Esophagus muscularis mucosa (tissue), 3 donors: ENCODE data around the gene PELI2.

Experiments used
- EP300 ChIP-seq: sonication (generic); formaldehyde crosslinking; IDR thresholded peaks from one replicate; pipeline ENCODE4 v1.6.1; 2017; ENCODE audit warnings: antibody characterized with exemption
- TF ChIP-seq, protein P1 (sequence below), 3 experiments: fragments of 200-600 bp in 2 of 3; fragments of 450-650 bp in 1 of 3; sonication (generic) in 2 of 3; IDR thresholded peaks; one replicate each; pipeline ENCODE4 v1.5.1; 2017 to 2019; ENCODE audit warnings: antibody characterized with exemption in 3 of 3, mild to moderate bottlenecking in 2 of 3, moderate library complexity in 1 of 3

DNA sequence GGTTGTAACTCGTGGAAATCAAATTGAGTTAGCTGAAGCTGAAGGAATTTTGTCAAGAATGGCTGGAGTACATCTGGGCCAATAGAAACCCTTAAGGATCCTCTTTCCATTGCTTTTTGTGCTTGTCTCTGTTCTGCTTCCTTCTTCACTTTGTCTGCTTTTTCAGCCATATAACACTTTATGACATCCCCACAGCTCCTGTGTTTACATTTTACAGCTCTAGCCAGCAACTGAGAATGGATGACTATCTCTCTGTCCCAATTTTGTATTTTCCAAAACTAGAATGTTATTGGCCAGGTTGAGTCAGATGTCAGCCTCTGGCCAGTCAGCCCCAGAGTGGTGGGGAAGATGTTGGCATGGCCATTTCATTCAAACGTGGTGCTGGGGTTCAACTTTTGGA is 57.6 kb downstream of the PELI2 start:
- TF ChIP-seq EP300 = no peak
- TF ChIP-seq, protein P1, sequence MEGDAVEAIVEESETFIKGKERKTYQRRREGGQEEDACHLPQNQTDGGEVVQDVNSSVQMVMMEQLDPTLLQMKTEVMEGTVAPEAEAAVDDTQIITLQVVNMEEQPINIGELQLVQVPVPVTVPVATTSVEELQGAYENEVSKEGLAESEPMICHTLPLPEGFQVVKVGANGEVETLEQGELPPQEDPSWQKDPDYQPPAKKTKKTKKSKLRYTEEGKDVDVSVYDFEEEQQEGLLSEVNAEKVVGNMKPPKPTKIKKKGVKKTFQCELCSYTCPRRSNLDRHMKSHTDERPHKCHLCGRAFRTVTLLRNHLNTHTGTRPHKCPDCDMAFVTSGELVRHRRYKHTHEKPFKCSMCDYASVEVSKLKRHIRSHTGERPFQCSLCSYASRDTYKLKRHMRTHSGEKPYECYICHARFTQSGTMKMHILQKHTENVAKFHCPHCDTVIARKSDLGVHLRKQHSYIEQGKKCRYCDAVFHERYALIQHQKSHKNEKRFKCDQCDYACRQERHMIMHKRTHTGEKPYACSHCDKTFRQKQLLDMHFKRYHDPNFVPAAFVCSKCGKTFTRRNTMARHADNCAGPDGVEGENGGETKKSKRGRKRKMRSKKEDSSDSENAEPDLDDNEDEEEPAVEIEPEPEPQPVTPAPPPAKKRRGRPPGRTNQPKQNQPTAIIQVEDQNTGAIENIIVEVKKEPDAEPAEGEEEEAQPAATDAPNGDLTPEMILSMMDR (IDR thresholded peaks at IDR 0.05) = no peak
